GM12872 (cell line): ENCODE data around the gene CRYM.

Source experiments
- TF ChIP-seq, protein P1 (sequence below): IDR thresholded peaks from 3 replicates; pipeline ENCODE4 v1.5.1; 2011; ENCODE audit warnings: low read depth, mild to moderate bottlenecking, low read length, moderate library complexity; ENCODE audit not compliant: insufficient read depth

The CRYM gene

DNA sequence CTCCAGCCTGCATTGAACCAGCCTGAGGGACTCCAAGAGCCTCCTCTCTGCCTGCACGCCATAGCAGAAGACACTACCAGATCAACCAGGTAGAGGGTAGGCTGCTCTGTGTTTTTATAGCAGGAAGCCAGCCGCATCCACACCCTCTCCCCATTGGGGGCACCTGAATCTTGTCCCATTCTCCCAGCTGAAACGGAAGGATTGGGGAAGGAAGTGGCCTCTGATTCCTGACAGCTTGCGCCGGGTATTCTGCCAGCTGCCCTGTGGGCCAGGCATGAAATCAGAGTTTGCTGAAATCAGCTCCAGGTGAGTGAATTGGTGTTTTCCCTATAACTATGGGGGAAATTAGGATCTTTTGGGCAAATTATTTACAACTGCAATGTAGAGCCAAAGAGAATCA lies 66.6 kb downstream of the CRYM start, which contains the start of gene ZP2:
Gene ZP2, minus strand, starts transcription at position 89 of the 400 bp plus-strand sequence. Its CDS starts 27 bp downstream, at position 62.
- TF ChIP-seq, protein P1, sequence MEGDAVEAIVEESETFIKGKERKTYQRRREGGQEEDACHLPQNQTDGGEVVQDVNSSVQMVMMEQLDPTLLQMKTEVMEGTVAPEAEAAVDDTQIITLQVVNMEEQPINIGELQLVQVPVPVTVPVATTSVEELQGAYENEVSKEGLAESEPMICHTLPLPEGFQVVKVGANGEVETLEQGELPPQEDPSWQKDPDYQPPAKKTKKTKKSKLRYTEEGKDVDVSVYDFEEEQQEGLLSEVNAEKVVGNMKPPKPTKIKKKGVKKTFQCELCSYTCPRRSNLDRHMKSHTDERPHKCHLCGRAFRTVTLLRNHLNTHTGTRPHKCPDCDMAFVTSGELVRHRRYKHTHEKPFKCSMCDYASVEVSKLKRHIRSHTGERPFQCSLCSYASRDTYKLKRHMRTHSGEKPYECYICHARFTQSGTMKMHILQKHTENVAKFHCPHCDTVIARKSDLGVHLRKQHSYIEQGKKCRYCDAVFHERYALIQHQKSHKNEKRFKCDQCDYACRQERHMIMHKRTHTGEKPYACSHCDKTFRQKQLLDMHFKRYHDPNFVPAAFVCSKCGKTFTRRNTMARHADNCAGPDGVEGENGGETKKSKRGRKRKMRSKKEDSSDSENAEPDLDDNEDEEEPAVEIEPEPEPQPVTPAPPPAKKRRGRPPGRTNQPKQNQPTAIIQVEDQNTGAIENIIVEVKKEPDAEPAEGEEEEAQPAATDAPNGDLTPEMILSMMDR = no peak
